CD14-positive monocyte (primary cell): ENCODE measurements around the gene TMEM30B. TPM values are rescaled to one million over a fixed set of nuclear protein-coding genes. Genes with fewer than 3 reads are reported as not detected.

Experiments
- DNase-seq, 3 donors: peaks; one replicate each; pipeline ENCODE4 v3.0.0-alpha.2; 2011 to 2022
- H2AFZ ChIP-seq: 2 replicates; pipeline ENCODE4 v1.6.0; 2012; ENCODE audit warnings: mild to moderate bottlenecking, low read depth, low read length, inconsistent platforms; ENCODE audit not compliant: insufficient read depth, poor library complexity, severe bottlenecking
- H3K27ac ChIP-seq, 2 donors: 1 replicate in 1 of 2; 2 replicates in 1 of 2; pipeline ENCODE4 v1.5.1; 2012 to 2013; ENCODE audit warnings: low read length in 2 of 2, control low read depth in 1 of 2, inconsistent platforms in 1 of 2, low read depth in 1 of 2, mild to moderate bottlenecking in 1 of 2
- H3K27me3 ChIP-seq, 2 donors: one replicate each; pipeline versions ENCODE4 v1.6.0 to v1.6.1; 2011 to 2013; ENCODE audit warnings: low read length in 2 of 2; ENCODE audit not compliant: control insufficient read depth in 2 of 2, insufficient read depth in 2 of 2
- H3K36me3 ChIP-seq, 2 donors: replicated peaks in 1 of 2; 1 replicate in 1 of 2; 2 replicates in 1 of 2; pipeline versions ENCODE4 v1.5.1 to v1.6.1; 2012 to 2013; ENCODE audit warnings: low read length in 2 of 2, control low read depth in 1 of 2, inconsistent platforms in 1 of 2, mild to moderate bottlenecking in 1 of 2; ENCODE audit not compliant: insufficient read depth in 2 of 2, control insufficient read depth in 1 of 2
- H3K4me1 ChIP-seq, 2 donors: 1 replicate in 1 of 2; 2 replicates in 1 of 2; pipeline versions ENCODE4 v1.5.1 to v1.6.1; 2012 to 2013; ENCODE audit warnings: low read length in 2 of 2, control low read depth in 1 of 2, inconsistent platforms in 1 of 2, mild to moderate bottlenecking in 1 of 2, moderate library complexity in 1 of 2; ENCODE audit not compliant: insufficient read depth in 2 of 2, control insufficient read depth in 1 of 2
- H3K4me2 ChIP-seq: replicated peaks from 2 replicates; pipeline ENCODE3; 2012; ENCODE audit warnings: low read length, moderate library complexity, mild to moderate bottlenecking; ENCODE audit not compliant: poor library complexity, severe bottlenecking; ENCODE audit errors: extremely low read depth
- H3K4me3 ChIP-seq, 3 experiments: fragments of 200-600 bp in 1 of 3; sonication (generic) in 1 of 3; replicated peaks in 1 of 3; 1 replicate in 2 of 3; 2 replicates in 1 of 3; pipeline ENCODE4 v1.5.1; 2011 to 2013; ENCODE audit warnings: low read length in 3 of 3, mild to moderate bottlenecking in 3 of 3, control low read depth in 2 of 3, low read depth in 2 of 3, inconsistent platforms in 1 of 3, moderate library complexity in 1 of 3
- H3K79me2 ChIP-seq: 2 replicates; pipeline ENCODE4 v1.6.0; 2012; ENCODE audit warnings: mild to moderate bottlenecking, control low read depth, inconsistent platforms, low read length, moderate library complexity; ENCODE audit not compliant: insufficient read depth
- H3K9ac ChIP-seq: 2 replicates; pipeline ENCODE4 v1.6.0; 2017; ENCODE audit warnings: low read length, mild to moderate bottlenecking; ENCODE audit not compliant: insufficient read depth, poor library complexity, severe bottlenecking
- H3K9me3 ChIP-seq, 2 donors: replicated peaks in 1 of 2; 1 replicate in 1 of 2; 2 replicates in 1 of 2; pipeline versions ENCODE4 v1.5.1 to v1.6.1; 2012 to 2013; ENCODE audit warnings: low read length in 2 of 2, control low read depth in 1 of 2; ENCODE audit not compliant: control insufficient read depth in 1 of 2, insufficient read depth in 1 of 2
- H4K20me1 ChIP-seq: 2 replicates; pipeline ENCODE4 v1.6.0; 2012; ENCODE audit warnings: mild to moderate bottlenecking, low read length, control low read depth, moderate library complexity; ENCODE audit not compliant: insufficient read depth
- H3K27ac Mint-ChIP-seq, 7 donors: one replicate each; pipeline ENCODE4 v1.8.0; 2020; ENCODE audit warnings: mild to moderate bottlenecking in 7 of 7, mixed read lengths in 7 of 7, moderate library complexity in 6 of 7, inconsistent platforms in 2 of 7
- H3K27me3 Mint-ChIP-seq, 3 donors: one replicate each; pipeline ENCODE4 v1.8.0; 2021 to 2022; ENCODE audit warnings: low read depth in 3 of 3, mild to moderate bottlenecking in 3 of 3, mixed read lengths in 3 of 3, moderate library complexity in 3 of 3, inconsistent platforms in 1 of 3
- H3K36me3 Mint-ChIP-seq, 2 donors: one replicate each; pipeline ENCODE4 v1.8.0; 2020; ENCODE audit warnings: mixed read lengths in 2 of 2, inconsistent platforms in 1 of 2, mild to moderate bottlenecking in 1 of 2
- H3K4me1 Mint-ChIP-seq: one replicate; pipeline ENCODE4 v1.8.0; 2020; ENCODE audit warnings: mild to moderate bottlenecking, mixed read lengths
- H3K4me3 Mint-ChIP-seq, 2 donors: one replicate each; pipeline ENCODE4 v1.8.0; 2020; ENCODE audit warnings: mild to moderate bottlenecking in 2 of 2, mixed read lengths in 2 of 2, moderate library complexity in 1 of 2
- H3K9me3 Mint-ChIP-seq, 7 donors: one replicate each; pipeline ENCODE4 v1.8.0; 2020 to 2022; ENCODE audit warnings: mixed read lengths in 7 of 7, mild to moderate bottlenecking in 6 of 7, moderate library complexity in 6 of 7, inconsistent platforms in 2 of 7
- WGBS: methylation state at CpG from one replicate; pipeline ENCODE4 v1.1.5; 2013; ENCODE audit warnings: missing lambda C conversion rate; ENCODE audit not compliant: insufficient coverage; 5-methylcytosine and 5-hydroxymethylcytosine counted together
- intact Hi-C, 2 donors: fragments of 100-400 bp; cut with micrococcal nuclease; formaldehyde crosslinking; loops; one replicate each; pipeline versions ENCODE4 v1.15.0 to v1.15.1; 2023
- polyA plus RNA-seq, 3 donors: library from polyadenylated mRNA; depleted of rRNA in 1 of 3; unstranded in 2 of 3; stranded (reverse) in 1 of 3; fragments of 300-500 nt in 2 of 3; fragments of >200 nt in 1 of 3; fragmentation: Illumina TruSeq in 2 of 3; gene quantifications; 1 replicate in 2 of 3; 2 replicates in 1 of 3; pipeline ENCODE4 v1.2.3, GENCODE V29; 2012 to 2021
- TF ChIP-seq, protein P1 (sequence below): fragments of 200-600 bp; IDR thresholded peaks from one replicate; pipeline ENCODE4 v1.8.0; 2022; ENCODE audit warnings: antibody characterized with exemption, mild to moderate bottlenecking

The TMEM30B gene
- polyA plus RNA-seq, 3 donors, result not detected

DNA sequence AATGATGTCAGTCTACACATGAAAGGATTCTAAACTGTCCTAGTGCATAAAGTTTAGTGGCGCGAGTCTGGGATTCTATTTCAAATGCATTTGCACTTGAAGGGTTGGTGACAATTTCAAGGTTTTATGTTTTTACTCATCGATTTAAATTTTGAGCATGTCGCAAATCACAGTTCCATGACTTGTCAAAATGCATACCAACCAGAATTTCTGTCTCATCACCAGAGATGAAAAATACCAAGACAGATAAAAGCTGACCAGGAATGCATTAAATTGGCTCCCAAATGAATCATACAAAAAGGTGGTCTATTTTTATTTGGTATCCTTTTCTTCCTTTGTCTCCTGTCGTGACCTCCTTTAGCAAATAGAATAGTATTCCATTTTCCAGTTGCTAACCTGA is 25.2 kb downstream of the TMEM30B start:
- Mint-ChIP-seq H3K9me3 (no peaks in the 10 kb centered on the region), H3K27me3 (peaks cover 0 to 2% (median 2%) of the 10 kb centered on the region in 3 donors), H3K4me1 (peaks cover 22% of the 10 kb centered on the region), H3K27ac (no peak overlapping the region), H3K36me3 (no peaks in the 10 kb centered on the region), H3K4me3 (no peak overlapping the region)
- Histone ChIP-seq H3K79me2 (no peaks in the 10 kb centered on the region), H3K4me3 (no peak overlapping the region), H3K4me2 (no peak overlapping the region), H3K4me1 (peaks cover 12 to 13% of the 10 kb centered on the region in 2 donors), H2AFZ (no peak overlapping the region), H3K9me3 (no peaks in the 10 kb centered on the region), H4K20me1 (no peaks in the 10 kb centered on the region), H3K9ac (no peak overlapping the region), H3K36me3 (no peaks in the 10 kb centered on the region), H3K27me3 (no peaks in the 10 kb centered on the region), H3K27ac (no peak overlapping the region)
- intact Hi-C loops, result loop anchor here in 1 of 2 donors (5.0 to 10.0 kb wide), 2 partner anchors 629 to 901 kb away; no protein-coding TSS in a partner anchor
- TF ChIP-seq, protein P1, sequence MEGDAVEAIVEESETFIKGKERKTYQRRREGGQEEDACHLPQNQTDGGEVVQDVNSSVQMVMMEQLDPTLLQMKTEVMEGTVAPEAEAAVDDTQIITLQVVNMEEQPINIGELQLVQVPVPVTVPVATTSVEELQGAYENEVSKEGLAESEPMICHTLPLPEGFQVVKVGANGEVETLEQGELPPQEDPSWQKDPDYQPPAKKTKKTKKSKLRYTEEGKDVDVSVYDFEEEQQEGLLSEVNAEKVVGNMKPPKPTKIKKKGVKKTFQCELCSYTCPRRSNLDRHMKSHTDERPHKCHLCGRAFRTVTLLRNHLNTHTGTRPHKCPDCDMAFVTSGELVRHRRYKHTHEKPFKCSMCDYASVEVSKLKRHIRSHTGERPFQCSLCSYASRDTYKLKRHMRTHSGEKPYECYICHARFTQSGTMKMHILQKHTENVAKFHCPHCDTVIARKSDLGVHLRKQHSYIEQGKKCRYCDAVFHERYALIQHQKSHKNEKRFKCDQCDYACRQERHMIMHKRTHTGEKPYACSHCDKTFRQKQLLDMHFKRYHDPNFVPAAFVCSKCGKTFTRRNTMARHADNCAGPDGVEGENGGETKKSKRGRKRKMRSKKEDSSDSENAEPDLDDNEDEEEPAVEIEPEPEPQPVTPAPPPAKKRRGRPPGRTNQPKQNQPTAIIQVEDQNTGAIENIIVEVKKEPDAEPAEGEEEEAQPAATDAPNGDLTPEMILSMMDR, result no peak
- no peak for DNase-seq
- no CpG with 5 or more reads among the region's 5 CpGs for WGBS

DNA sequence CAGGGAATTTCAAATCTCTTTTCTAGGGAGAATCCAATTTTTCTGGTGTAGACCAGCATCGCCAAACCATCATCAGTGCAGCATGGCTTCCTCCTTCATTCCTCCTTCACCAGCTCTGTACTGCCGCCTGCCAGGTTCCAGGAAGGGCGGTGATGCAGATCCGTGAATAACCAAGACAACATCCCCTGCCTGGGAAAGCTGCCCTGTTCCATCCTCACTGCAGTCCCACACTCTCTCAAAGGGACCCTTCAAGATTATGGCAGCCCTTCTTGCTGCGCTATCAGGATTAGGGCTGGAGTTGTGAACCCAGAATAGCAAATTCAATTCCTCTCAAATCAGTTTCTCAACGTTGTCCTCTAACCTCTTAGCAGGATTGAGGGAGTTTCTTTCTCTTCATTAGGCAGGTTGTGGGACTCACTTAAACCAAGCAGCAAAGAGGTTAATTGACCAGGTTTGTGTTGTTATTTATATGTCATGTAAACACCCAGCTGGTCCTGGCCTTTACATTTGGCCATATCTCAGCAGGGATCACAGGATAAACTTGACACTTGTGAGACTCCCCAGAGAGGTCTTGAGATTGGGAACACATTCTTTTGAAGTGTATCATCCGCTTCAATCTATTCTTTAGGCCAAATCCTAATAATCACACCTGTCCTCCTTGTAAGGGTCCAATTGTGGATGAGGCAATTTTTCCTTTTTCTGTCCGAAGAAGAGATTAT is 26.2 kb downstream of the TMEM30B start:
- TF ChIP-seq, protein P1, result no peak
- H3K27me3 Mint-ChIP-seq, result peaks cover 0 to 2% (median 0%) of the 10 kb centered on the region in 3 donors
- peaks cover 22% of the 10 kb centered on the region for H3K4me1 Mint-ChIP-seq
- Histone ChIP-seq H3K36me3 (no peaks in the 10 kb centered on the region), H3K4me2 (no peak overlapping the region), H3K27me3 (no peaks in the 10 kb centered on the region), H3K4me1 (peaks cover 12 to 13% of the 10 kb centered on the region in 2 donors), H4K20me1 (no peaks in the 10 kb centered on the region), H3K27ac (no peak overlapping the region), H3K79me2 (no peaks in the 10 kb centered on the region), H3K9me3 (no peaks in the 10 kb centered on the region), H2AFZ (no peak overlapping the region), H3K4me3 (no peak overlapping the region), H3K9ac (no peak overlapping the region)
- WGBS, result 94% methylated on average over 4 of the region's 8 CpGs
- H3K27ac Mint-ChIP-seq, result no peak overlapping the region
- no peaks in the 10 kb centered on the region for H3K9me3 Mint-ChIP-seq
- no peak overlapping the region for H3K4me3 Mint-ChIP-seq
- intact Hi-C loops, result loop anchor here (5.0 to 10.0 kb wide), 3 partner anchors 628 to 908 kb away; no protein-coding TSS in a partner anchor
- no peak for DNase-seq
- H3K36me3 Mint-ChIP-seq, result no peaks in the 10 kb centered on the region
